ENCODE measurements around the gene TGM4. TPM values are rescaled to one million over a fixed set of nuclear protein-coding genes. Genes with fewer than 3 reads are reported as not detected.

TGM4 gene
- total and polyA plus RNA-seq, 10 of the 15 experiments (the other 5 are each of a cell fraction or from before 2014, with no cell fraction given), result not detected

GRCh38 chr3:44906997-44907396 is 32.6 kb downstream of the TGM4 start (continued):
- no peak for TF ChIP-seq ZNF592 (IDR thresholded peaks at IDR 0.05)
- no peak for TF ChIP-seq SIX5 (IDR thresholded peaks at IDR 0.05; ENCODE audit: low read depth, low read length, severe bottlenecking)

GRCh38 chr3:44907612-44908011 is 33.2 kb downstream of the TGM4 start:
- FAIRE-seq, result no peak
- Histone ChIP-seq H3K9me3 (replicated peaks; ENCODE audit: control insufficient read depth, insufficient read depth, low read length) (no peaks in the 10 kb centered on the region; the same call in 2 of the 3 replicates), H3K27me3 (replicated peaks in 1 of 2; ENCODE audit: control insufficient read depth in 2 of 2, insufficient read depth in 2 of 2, low read length in 1 of 2) (no peaks in the 10 kb centered on the region; a peak in 1 of 4 replicates), H3K79me2 (ENCODE audit: control insufficient read depth, insufficient read depth, low read length) (no peaks in the 10 kb centered on the region), H3K9ac (ENCODE audit: control insufficient read depth, insufficient read depth, low read length) (no peak overlapping the region), H3K27ac (ENCODE audit: control insufficient read depth, insufficient read depth) (no peak overlapping the region), H2AFZ (ENCODE audit: control insufficient read depth, low read depth, low read length) (no peak overlapping the region), H3K4me1 (ENCODE audit: control insufficient read depth, insufficient read depth, low read length) (no peaks in the 10 kb centered on the region), H3K36me3 (ENCODE audit: control insufficient read depth in 2 of 2, insufficient read depth in 2 of 2, low read length in 1 of 2) (no peaks in the 10 kb centered on the region), H4K20me1 (ENCODE audit: control insufficient read depth, insufficient read depth) (no peaks in the 10 kb centered on the region), H3K4me3 (no peak overlapping the region), H3K4me2 (ENCODE audit: control insufficient read depth, insufficient read depth) (no peak overlapping the region)
- no peak for DNase-seq (ENCODE audit: low read depth, low spot score)
- in situ Hi-C loops (cut with MboI), result no loop called here
- POLR2A ChIA-PET, result no interaction called here
- intact Hi-C loops (cut with micrococcal nuclease; ENCODE audit: unreplicated experiment), result no loop called here
- TF ChIP-seq, protein P1, sequence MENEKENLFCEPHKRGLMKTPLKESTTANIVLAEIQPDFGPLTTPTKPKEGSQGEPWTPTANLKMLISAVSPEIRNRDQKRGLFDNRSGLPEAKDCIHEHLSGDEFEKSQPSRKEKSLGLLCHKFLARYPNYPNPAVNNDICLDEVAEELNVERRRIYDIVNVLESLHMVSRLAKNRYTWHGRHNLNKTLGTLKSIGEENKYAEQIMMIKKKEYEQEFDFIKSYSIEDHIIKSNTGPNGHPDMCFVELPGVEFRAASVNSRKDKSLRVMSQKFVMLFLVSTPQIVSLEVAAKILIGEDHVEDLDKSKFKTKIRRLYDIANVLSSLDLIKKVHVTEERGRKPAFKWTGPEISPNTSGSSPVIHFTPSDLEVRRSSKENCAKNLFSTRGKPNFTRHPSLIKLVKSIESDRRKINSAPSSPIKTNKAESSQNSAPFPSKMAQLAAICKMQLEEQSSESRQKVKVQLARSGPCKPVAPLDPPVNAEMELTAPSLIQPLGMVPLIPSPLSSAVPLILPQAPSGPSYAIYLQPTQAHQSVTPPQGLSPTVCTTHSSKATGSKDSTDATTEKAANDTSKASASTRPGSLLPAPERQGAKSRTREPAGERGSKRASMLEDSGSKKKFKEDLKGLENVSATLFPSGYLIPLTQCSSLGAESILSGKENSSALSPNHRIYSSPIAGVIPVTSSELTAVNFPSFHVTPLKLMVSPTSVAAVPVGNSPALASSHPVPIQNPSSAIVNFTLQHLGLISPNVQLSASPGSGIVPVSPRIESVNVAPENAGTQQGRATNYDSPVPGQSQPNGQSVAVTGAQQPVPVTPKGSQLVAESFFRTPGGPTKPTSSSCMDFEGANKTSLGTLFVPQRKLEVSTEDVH (IDR thresholded peaks at IDR 0.05; ENCODE audit: low read depth, partially characterized antibody), result no peak
- no peak for TF ChIP-seq NFXL1 (IDR thresholded peaks at IDR 0.05; ENCODE audit: borderline replicate concordance)
- TF ChIP-seq RBBP5 (conservative IDR thresholded peaks at IDR 0.05), result no peak
- TF ChIP-seq MYB (IDR thresholded peaks at IDR 0.05; ENCODE audit: borderline replicate concordance, low read depth, low read length), result no peak
- TF ChIP-seq CBX5 (IDR thresholded peaks at IDR 0.05; ENCODE audit: low read depth), result no peak
- no peak for TF ChIP-seq BRCA1 (IDR thresholded peaks at IDR 0.05; ENCODE audit: low read depth, low read length)
- TF ChIP-seq, protein P2, sequence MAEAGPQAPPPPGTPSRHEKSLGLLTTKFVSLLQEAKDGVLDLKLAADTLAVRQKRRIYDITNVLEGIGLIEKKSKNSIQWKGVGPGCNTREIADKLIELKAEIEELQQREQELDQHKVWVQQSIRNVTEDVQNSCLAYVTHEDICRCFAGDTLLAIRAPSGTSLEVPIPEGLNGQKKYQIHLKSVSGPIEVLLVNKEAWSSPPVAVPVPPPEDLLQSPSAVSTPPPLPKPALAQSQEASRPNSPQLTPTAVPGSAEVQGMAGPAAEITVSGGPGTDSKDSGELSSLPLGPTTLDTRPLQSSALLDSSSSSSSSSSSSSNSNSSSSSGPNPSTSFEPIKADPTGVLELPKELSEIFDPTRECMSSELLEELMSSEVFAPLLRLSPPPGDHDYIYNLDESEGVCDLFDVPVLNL (IDR thresholded peaks at IDR 0.05; ENCODE audit: low read depth, low read length), result no peak
- TF ChIP-seq SMAD5 (IDR thresholded peaks at IDR 0.05; ENCODE audit: low read depth), result no peak
- RAD21 ChIA-PET (ENCODE audit: unreplicated experiment), result no interaction called here
- 64% methylated on average over 4 of the region's 4 CpGs for WGBS (ENCODE audit: insufficient coverage, insufficient replicate concordance, low lambda C conversion rate, missing lambda C conversion rate)
- no TSS peak for BruUV-seq (replicated peaks)
- CTCF ChIA-PET, result interaction anchor here (0.6 to 1.5 kb wide), 3 partner anchors 10 to 303 kb away, joined by 3 to 4 read pairs (median 3); partner anchors contain the start of gene TMEM42
- SMC1A ChIA-PET (ENCODE audit: uncharacterized antibody, unreplicated experiment), result interaction anchor here (0.6 to 1.7 kb wide), 3 partner anchors 18 to 380 kb away, joined by 3 to 4 read pairs (median 3); no protein-coding TSS in a partner anchor
- no peak for ATAC-seq

Measured in GM12878 (cell line).